NCI-H345 treated with DMSO at 0.1 percent for 48 hours (cell line): ENCODE measurements around the gene HOXC10.

Source experiments
- DNase-seq: peaks from one replicate; lab custom pipeline; 2025; ENCODE audit not compliant: unreplicated experiment; lab: John Stamatoyannopoulos, UW

HOXC10 gene

DNA sequence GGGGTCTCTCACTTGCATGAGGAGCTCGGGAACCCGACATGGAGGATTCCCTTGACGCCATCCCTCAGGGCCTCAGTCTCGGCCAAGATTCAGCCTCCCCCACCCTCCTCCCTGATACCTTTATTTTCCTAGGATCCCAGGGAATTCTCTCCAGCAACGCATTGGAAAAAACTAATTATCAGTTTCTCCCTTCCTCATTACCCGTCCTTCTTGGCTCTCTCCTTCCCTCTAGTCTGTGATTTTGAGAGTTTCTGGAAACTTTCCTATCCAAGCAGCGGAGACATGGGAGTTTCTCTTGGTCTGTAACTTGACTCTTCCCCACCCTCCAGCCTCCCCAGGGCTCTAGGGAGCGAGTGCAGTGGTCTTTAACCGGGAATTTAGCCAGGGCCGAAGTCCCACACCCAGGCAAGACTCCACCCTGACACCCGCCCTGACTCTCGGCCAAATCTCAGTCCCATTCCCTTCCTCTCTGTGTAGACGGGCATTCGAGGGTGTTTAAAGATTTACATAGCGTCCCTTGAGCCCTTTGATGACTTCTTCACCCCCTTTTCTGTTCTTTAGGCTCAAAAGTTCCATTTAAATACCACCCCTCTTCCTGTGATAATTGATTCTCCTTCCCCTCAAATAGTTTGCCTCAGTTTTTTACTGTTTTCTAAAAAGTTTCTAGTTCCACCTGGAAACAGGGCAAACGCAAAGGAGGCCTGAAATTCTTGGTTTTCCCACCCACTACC lies 54.6 kb downstream of the HOXC10 start:
- DNase-seq: no peak
